GM12878 (cell line): ENCODE measurements around the gene MAP4K1. TPM values are rescaled to one million over a fixed set of nuclear protein-coding genes. Genes with fewer than 3 reads are reported as not detected.

Source experiments
- ATAC-seq: fragments of 200-7000 bp; cut with Tn5 transposase; 3 replicates; pipeline ENCODE4 v1.9.1; 2020; ENCODE audit warnings: mild to moderate bottlenecking, moderate library complexity
- BruUV-seq: library from RNA; stranded (reverse); fragments of 400-500 nt; replicated peaks from 2 replicates; lab custom pipeline; 2021; lab: Mats Ljungman, UMichigan
- CTCF ChIA-PET: fragments of 300-600 bp; sonication (Branson Sonifier 250); formaldehyde crosslinking; extraction: SDS; loops from one replicate; lab custom pipeline; 2021; ENCODE audit warnings: inconsistent platforms; lab: Yijun Ruan, JAX
- POLR2A ChIA-PET: fragments of 350-600 bp; formaldehyde crosslinking; extraction: SDS; loops from one replicate; lab custom pipeline; 2021; ENCODE audit warnings: inconsistent platforms; lab: Charles Lee
- RAD21 ChIA-PET: fragments of 300-600 bp; sonication (Branson Sonifier 250); formaldehyde crosslinking; loops from one replicate; lab custom pipeline; 2023; ENCODE audit warnings: antibody characterized with exemption; ENCODE audit not compliant: unreplicated experiment; lab: Charles Lee
- SMC1A ChIA-PET: fragments of 300-600 bp; sonication (Branson Sonifier 250); formaldehyde crosslinking; loops from one replicate; lab custom pipeline; 2023; ENCODE audit not compliant: unreplicated experiment, uncharacterized antibody; lab: Charles Lee
- DNase-seq: peaks from one replicate; pipeline ENCODE4 v3.0.0-alpha.2; 2011; ENCODE audit warnings: low read depth, low spot score
- FAIRE-seq: peaks from 3 replicates; lab custom pipeline; 2011; peaks lifted over from hg19 to GRCh38; lab: Jason Lieb, UNC
- H2AFZ ChIP-seq: 2 replicates; pipeline ENCODE4 v1.6.0; 2011; ENCODE audit warnings: low read depth, low read length, control low read depth; ENCODE audit not compliant: control insufficient read depth
- H3K27ac ChIP-seq: 2 replicates; pipeline ENCODE4 v1.5.1; 2011; ENCODE audit warnings: control low read depth; ENCODE audit not compliant: control insufficient read depth, insufficient read depth
- H3K27me3 ChIP-seq, 2 experiments: replicated peaks in 1 of 2; 2 replicates each; pipeline versions ENCODE4 v1.6.0 to v1.6.1; 2011; ENCODE audit warnings: low read length in 1 of 2; ENCODE audit not compliant: control insufficient read depth in 2 of 2, insufficient read depth in 2 of 2
- H3K36me3 ChIP-seq, 2 experiments: 2 replicates each; pipeline ENCODE4 v1.5.1; 2011; ENCODE audit warnings: low read length in 1 of 2; ENCODE audit not compliant: control insufficient read depth in 2 of 2, insufficient read depth in 2 of 2
- H3K4me1 ChIP-seq: 2 replicates; pipeline ENCODE4 v1.6.1; 2011; ENCODE audit warnings: mild to moderate bottlenecking, low read length, moderate library complexity, mixed read lengths; ENCODE audit not compliant: control insufficient read depth, insufficient read depth
- H3K4me2 ChIP-seq: 2 replicates; pipeline ENCODE4 v1.6.0; 2011; ENCODE audit warnings: control low read depth; ENCODE audit not compliant: control insufficient read depth, insufficient read depth
- H3K4me3 ChIP-seq: fragments of 200-600 bp; sonication (generic); 2 replicates; pipeline ENCODE4 v1.5.1; 2016
- H3K79me2 ChIP-seq: 2 replicates; pipeline ENCODE4 v1.6.0; 2011; ENCODE audit warnings: low read length; ENCODE audit not compliant: control insufficient read depth, insufficient read depth
- H3K9ac ChIP-seq: 2 replicates; pipeline ENCODE4 v1.8.0; 2011; ENCODE audit warnings: low read length, control low read depth, mixed read lengths; ENCODE audit not compliant: control insufficient read depth, insufficient read depth
- H3K9me3 ChIP-seq: replicated peaks from 3 replicates; pipeline ENCODE4 v1.5.1; 2011; ENCODE audit warnings: mild to moderate bottlenecking, low read length; ENCODE audit not compliant: control insufficient read depth, insufficient read depth
- H4K20me1 ChIP-seq: 2 replicates; pipeline ENCODE4 v1.6.0; 2011; ENCODE audit not compliant: control insufficient read depth, insufficient read depth
- CHD1 ChIP-seq: IDR thresholded peaks from 2 replicates; pipeline ENCODE4 v1.6.1; 2012; ENCODE audit warnings: low read depth, low read length, improper control_type of control experiment
- E2F8 ChIP-seq: fragments of 450-650 bp; IDR thresholded peaks from 2 replicates; pipeline ENCODE4 v1.6.1; 2018; ENCODE audit warnings: mild to moderate bottlenecking, low read depth, moderate library complexity; ENCODE audit not compliant: partially characterized antibody
- IKZF1 ChIP-seq: fragments of 450-650 bp; conservative IDR thresholded peaks from 2 replicates; pipeline ENCODE4 v1.6.1; 2017; ENCODE audit warnings: antibody characterized with exemption, mild to moderate bottlenecking
- IRF5 ChIP-seq: fragments of 450-650 bp; IDR thresholded peaks from 2 replicates; pipeline ENCODE4 v1.6.1; 2017; ENCODE audit warnings: borderline replicate concordance
- POLR2AphosphoS5 ChIP-seq: IDR thresholded peaks from 2 replicates; pipeline ENCODE4 v1.6.1; 2011; ENCODE audit warnings: mild to moderate bottlenecking, low read length, inconsistent platforms
- SP1 ChIP-seq: IDR thresholded peaks from one replicate; pipeline ENCODE4 v1.6.1; 2011; ENCODE audit warnings: low read depth, low read length
- STAT3 ChIP-seq: IDR thresholded peaks from 2 replicates; pipeline ENCODE4 v1.6.1; 2011; ENCODE audit warnings: low read depth, low read length, improper control_type of control experiment
- WGBS: methylation state at CpG from one replicate; pipeline ENCODE4 v1.1.6; 2016; ENCODE audit warnings: low lambda C conversion rate; ENCODE audit not compliant: insufficient replicate concordance, insufficient coverage; ENCODE audit errors: missing lambda C conversion rate; 5-methylcytosine and 5-hydroxymethylcytosine counted together
- in situ Hi-C: fragments of 300-500 bp; cut with MboI; formaldehyde crosslinking; loops from 9 replicates; pipeline ENCODE4 v1.14.3; 2018; ENCODE audit warnings: mixed read lengths
- intact Hi-C: fragments of 100-400 bp; cut with micrococcal nuclease; formaldehyde crosslinking; loops from one replicate; pipeline ENCODE4 v1.14.2; 2022; ENCODE audit not compliant: unreplicated experiment
- polyA plus RNA-seq, 11 experiments: library from polyadenylated mRNA; depleted of rRNA in 4 of 11; unstranded in 6 of 11; stranded (reverse) in 5 of 11; fragments of >200 nt; fragmentation: Nextera tagmentation in 4 of 11; fragmentation: Illumina TruSeq in 1 of 11; extraction: Ambion mirVana in 4 of 11; extraction: Trizol in 1 of 11; gene quantifications; 1 replicate in 1 of 11; 2 replicates in 10 of 11; pipeline versions ENCODE4 v1.2.1 to v1.2.3, GENCODE V29; 2011 to 2016; ENCODE audit warnings: inconsistent platforms in 2 of 11, missing spikeins in 2 of 11, low read depth in 1 of 11
- total RNA-seq, 4 experiments: library from RNA; depleted of rRNA in 3 of 4; stranded (reverse); fragments of >200 nt in 3 of 4; fragmentation: Illumina TruSeq in 1 of 4; extraction: Trizol in 1 of 4; gene quantifications; 2 replicates each; pipeline versions ENCODE4 v1.2.1 to v1.2.3, GENCODE V29; 2013 to 2021

The MAP4K1 gene
- total and polyA plus RNA-seq, 10 of the 15 experiments (the other 5 are each of a cell fraction or from before 2014, with no cell fraction given) = 39.2 to 306 (median 140) TPM

- TF ChIP-seq E2F8 = no peak
- TF ChIP-seq STAT3 = no peak
- TF ChIP-seq SP1 = no peak
- TF ChIP-seq, all 136 proteins: peak for 0
Measured at GRCh38 chr19:38661996-38662395, 44.2 kb upstream of the MAP4K1 start (continued).

- ChIA-PET SMC1A (interaction anchor here (1.5 kb wide), 1 partner anchor 24 kb away, joined by 4 read pairs; no protein-coding TSS in a partner anchor), RAD21 (interaction anchor here (0.6 to 1.2 kb wide), 2 partner anchors 14 to 302 kb away, joined by 3 read pairs; partner anchors contain the start of gene ACTN4), POLR2A (interaction anchor here (2.8 kb wide), 1 partner anchor 14 kb away, joined by 8 read pairs; the partner anchor contains the start of gene ACTN4), CTCF (no interaction called here)
- FAIRE-seq (no peak), DNase-seq (no peak), ATAC-seq (no peak)
- H3K27me3 ChIP-seq = no peaks in the 10 kb centered on the region
- no peak overlapping the region for H3K27ac ChIP-seq
- no peaks in the 10 kb centered on the region; the same call in none of the 2 replicates for H4K20me1 ChIP-seq
- no peak overlapping the region for H3K4me3 ChIP-seq
- H3K36me3 ChIP-seq = peaks cover 7 to 10% of the 10 kb centered on the region in 2 experiments; a peak in 2 of 4 replicates
- intact Hi-C loops = no loop called here
- no peak overlapping the region for H2AFZ ChIP-seq
- H3K9me3 ChIP-seq = no peaks in the 10 kb centered on the region
- H3K79me2 ChIP-seq = peaks cover 79% of the 10 kb centered on the region
- 77% methylated on average over 7 of the region's 7 CpGs for WGBS
- peaks cover 36% of the 10 kb centered on the region for H3K4me1 ChIP-seq
- H3K4me2 ChIP-seq = no peak overlapping the region
- in situ Hi-C loops = no loop called here
- H3K9ac ChIP-seq = no peak overlapping the region
- TF ChIP-seq CHD1 (no peak), IKZF1 (no peak), POLR2AphosphoS5 (no peak), IRF5 (no peak)
- TF ChIP-seq, all 136 proteins: peak for 0
- TSS peak; percentile 3 for BruUV-seq
Measured at GRCh38 chr19:38661136-38661535, 43.4 kb upstream of the MAP4K1 start.
